Inflammatory macrophage (primary cell): ENCODE results near the gene SV2B.
A peak's percentile ranks its signal among the peaks of the same experiment; 100 is the strongest.

Source experiments
- DNase-seq, 2 donors: peaks; one replicate each; pipeline ENCODE4 v3.0.0-alpha.2; 2020 to 2022

The SV2B gene

DNA sequence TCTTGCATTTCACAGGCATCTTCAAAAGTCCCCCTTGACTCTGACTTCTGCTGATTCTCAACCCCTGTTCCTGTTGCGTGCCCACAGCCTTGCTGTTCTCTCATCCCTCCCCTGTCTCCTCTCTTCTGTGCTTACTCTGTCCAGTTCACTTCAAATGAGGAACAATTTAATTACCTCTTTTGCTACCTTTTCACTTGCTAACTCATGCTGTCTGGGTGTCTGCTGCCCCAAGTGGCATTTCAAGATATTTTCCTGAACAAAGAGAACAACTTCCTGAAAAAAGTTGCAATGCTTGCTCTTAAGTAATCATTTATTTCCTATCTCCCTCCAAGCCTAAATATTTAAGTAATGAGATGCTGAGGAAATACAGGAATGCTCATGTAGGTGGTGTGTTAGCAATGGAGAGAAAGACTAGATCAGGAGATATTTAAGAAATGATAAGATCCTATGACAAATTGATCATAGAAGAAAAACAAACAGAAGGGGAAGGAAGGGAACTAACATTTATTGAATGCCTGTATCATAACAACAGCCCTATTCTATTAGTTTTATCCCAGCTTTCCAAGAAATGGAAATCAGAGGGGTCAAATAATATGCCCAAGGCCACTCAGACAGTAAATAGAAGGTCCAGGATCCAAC, 42.2 kb downstream of the SV2B start:
- peak; percentile 40 to 55 for DNase-seq

DNA sequence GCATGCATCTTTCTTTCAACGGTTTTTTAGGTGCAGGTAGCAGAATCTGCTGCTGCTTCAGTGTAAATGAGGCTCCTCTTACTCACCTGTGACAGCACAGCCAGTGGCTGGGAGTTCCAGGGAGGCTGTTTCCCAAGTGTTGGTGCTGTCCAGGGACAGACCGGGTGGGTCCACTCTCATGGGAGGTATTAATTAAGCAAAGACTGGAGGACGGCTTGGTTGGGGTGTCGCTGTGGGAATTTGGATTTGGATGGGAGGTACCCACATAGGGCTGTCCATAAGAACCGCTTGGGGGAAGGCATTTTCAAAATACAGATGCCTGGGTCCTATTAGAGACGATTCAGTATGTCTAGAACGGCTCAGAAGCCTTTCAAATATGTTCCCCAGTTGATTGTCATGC, 42.9 kb downstream of the SV2B start:
- no peak for DNase-seq

DNA sequence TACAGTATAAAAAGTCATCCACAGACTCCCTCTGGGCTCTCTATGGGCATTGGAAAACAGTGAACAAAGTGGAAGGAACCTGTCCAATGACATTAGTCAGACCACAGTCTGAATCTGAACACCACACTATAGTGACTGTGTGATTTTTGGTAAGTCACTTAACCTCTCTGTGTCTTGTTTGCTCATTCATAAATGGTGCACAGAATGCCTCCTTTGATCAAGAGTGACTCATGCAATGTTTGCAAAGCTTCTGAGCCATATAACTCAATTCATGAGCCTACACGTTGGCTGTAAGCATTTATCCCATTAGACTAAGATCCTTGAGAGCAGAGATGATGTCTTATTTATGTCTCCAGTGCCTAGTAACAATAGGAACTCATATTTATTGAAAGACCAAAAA, 46.7 kb downstream of the SV2B start:
- DNase-seq, result no peak

DNA sequence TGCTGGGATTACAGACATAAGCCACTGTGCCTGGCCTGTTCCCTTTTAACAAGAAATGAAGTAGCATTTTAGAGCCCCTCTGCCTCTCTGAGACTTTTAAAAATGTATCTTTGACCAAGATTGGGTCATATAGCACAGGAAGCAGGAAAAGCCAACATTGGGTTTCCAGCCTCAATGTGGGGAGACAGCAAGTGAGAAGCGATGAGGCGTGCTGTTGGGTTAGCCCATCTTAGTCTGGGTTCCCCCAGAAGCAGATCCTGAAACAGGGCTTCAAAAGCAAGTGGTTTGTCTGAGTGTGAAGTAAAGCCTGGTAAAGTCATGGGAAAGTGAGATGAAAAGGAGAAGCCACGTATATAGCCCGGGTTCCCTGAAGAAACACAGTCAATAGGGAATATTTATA, 48.2 kb downstream of the SV2B start:
- no peak for DNase-seq

DNA sequence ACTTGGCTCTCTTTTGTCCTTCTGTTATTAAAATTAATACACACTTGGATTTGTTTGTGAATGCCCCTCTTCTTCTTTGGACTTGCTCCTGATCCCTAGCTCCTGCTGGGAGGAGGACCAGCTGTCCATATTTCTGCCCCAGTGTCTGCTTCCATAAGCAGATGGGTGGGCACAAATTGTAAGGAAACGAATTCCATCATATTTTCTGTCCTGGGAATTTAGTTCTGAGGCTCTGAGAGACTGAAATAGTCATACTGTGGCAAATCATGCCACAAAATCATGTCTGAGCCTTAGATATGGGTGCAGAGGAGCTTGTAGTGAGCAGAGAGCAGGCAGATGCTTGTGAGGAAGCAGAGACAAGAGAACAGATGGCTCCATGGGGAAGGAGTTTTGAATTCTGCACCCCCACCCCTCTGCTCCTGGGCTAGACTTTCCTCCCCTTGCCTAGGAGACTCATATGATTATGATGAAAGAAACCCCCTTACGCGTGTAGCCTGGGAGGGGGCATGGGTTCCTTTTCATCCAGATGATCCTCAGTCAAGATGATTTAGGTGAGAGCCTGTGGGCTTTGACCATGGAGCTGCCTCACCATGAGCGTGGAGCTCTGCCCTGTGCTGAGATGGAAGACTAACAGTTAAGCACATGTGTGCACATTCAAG, 50.6 kb downstream of the SV2B start:
- no peak for DNase-seq

DNA sequence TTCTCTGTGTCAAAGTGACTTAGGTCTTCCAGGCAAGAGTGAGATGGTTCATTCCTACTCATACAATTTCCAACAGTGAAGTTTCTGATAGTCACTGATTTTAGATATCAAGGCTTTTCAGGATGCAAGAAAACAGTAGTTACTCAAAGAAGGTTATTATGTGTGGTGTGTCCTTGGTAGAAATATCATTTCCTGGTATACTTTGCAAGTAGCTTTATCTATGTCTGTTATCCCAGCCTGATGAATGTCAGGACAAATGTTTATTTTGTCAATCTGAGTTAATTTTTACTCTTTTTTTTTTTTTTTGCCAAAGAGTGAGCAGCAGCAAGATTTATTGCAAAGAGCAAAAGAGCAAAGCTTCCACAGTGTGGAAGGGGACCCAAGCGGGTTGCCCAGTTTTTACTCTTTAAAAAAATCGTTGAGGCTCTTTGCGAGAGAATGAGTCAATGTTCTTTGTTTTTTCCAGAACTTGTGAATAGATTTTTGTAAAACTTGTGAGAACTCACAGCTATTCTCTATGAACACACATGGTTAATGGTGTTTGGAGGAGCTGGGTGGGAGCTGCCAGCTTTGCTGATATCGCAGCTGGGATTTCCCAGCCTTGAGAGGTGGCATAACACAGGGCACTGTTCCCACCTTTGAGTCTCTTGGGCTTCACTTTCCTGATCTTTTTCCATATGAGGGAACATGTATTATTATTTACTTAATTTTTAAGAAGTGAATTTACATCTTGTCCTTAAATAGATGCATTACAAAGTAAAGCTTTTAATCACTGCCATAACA, 51.9 kb downstream of the SV2B start:
- no peak for DNase-seq

DNA sequence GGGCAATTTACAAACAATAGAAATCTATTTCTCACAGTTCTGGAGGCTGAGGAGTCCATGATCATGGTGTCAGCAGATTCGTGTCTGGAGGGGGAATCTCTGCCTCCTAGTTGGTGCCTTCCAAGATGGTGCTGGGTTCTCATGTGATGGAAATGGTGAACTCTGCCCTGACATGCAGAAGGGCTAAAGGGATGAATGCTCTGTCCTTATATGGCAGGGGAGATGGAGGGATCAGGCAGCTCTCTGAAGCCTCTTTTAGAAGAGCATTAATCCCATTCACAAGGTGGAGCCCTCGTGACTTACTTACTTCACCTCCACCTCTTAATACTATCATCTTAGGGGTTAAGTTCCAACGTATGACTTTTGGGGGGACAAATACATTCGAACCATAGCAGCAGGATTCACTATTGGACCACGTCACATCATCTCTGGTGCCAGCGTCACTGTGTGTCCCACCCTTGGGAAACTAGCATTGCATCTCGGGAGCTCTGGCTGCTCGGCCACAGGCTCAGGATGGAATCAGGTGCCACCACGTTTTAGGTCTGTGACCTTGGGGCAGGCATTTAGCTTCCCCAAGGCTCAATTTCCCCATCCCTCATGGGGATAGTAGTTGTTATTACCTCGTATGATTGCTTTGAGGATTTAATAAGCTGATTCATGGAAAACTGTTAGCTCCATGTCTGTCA, 53.0 kb downstream of the SV2B start:
- no peak for DNase-seq

DNA sequence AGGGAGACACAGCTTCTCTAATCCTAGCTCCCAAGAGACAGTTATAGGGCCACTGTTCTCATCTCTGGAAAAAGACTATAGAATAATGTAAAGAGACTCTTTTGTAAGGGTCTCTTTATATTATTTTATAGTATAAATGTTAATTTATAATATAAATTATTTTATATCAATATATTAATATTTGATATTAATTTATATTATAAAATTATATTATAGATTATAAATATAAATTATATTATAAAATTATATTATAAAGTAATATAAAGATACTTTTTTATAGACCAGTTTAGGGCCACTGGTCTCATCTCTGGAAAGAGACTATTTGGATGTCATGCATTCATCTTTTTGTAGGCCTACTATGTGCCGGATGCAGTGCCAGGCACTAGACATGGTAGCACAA, 53.9 kb downstream of the SV2B start:
- no peak for DNase-seq

DNA sequence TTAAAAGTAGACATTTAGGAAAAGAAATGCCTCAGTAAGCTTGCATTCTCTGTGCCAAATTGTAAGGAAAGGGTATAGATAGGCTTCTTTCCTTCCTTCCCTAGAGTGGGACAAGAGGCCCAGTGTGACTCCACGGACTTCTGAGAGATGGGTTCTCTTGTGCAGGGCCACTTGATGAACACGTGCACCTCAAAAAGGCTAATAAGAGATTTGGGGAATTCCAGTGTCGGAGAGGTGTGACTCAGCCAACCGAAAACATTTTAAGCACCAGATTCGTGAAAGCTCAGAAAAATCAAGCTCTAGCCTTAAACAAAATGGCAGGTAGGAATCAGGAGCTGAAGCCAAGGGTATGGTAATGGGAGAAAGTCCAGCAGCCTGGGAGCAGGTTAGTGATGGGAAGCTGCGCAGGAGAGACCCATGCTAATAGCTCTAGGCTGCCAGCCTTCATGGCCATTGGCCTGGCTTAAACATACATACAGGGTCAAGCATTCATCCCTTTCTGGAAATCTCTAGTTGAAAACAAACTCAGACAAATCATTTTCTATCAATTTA, 56.2 kb downstream of the SV2B start:
- no peak for DNase-seq

DNA sequence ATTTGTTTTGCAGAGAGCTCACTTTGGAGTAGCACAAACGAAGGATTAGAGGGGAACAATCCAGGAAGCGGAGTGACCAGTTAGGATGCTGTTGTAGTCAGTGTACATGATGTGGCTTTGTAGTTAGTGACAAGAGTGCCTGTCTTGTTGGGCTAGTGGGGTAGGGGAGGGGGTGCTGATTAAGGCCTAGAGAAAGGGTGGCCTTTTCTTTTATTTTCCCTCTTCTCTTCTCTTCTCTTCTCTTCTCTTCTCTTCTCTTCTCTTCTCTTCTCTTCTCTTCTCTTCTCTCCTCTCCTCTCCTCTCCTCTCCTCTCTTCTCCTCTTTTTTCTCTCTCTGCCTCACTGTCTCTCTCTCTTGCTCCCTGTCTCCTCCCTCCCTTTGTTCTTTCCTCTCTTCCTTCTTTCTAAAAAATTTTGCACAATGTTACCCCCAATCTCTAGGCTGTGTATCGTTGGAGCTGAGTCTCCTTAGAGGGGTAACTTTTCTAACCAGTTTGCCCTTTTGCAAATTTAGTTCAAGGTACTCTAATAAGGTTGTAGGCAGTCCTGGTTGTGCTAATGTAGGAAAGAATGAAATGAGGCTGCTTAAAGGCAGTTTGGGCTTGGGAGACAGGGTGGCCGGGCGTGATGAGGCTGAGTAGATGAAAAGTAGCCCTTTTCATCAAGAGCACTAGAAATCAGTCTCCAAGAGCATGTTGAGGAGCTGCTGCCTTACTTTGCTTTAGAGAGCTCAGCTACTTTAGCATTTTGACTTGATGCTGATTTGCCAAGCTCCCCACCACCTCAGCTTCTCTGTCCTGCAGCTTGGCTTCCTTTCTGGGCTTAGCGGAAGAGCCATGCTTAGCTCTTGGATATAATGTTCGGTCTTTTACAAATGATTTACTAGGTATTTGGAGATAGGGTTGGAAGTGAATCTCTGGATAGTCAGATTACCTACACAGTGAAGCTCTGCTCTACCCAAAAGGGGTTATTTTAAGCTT, 58.6 kb downstream of the SV2B start:
- no peak for DNase-seq

DNA sequence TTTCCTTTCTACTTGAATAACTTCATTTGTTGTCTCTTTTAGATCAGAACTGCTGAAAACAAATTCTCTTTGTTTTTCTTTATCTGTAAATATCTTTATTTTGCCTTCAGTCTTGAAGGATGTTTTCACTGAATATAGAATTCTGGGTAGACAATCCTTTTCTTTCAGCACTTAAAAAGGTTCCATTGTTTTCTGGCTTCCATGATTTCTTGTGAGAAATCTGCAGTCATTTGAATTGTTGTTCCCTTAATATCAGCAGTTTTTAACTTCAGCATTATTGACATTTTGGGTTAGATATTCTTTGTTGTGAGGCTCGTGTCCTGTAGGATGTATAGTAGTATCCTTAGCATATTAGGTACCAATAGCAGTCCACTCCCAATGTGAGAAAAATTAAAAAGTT, 65.8 kb downstream of the SV2B start:
- no peak for DNase-seq

DNA sequence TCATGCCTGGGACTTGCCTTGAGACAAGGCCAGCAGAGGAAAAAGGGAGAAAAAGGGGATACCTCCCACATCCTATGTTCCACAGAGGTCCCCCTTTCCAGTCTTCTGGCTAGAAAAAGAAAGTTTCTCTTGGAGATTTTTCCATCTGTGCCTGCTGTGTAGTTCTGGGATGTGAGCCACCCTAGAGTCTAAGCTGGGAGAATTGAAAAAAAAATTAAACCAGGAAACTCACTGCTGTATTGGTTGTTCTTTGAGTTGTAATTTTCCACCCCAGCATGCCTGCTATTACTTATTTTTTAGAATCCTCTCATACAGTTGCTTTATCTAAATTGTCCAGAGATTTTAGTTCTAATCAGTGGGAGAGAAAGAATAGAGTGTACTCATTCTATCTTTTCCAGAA, 68.4 kb downstream of the SV2B start:
- no peak for DNase-seq

DNA sequence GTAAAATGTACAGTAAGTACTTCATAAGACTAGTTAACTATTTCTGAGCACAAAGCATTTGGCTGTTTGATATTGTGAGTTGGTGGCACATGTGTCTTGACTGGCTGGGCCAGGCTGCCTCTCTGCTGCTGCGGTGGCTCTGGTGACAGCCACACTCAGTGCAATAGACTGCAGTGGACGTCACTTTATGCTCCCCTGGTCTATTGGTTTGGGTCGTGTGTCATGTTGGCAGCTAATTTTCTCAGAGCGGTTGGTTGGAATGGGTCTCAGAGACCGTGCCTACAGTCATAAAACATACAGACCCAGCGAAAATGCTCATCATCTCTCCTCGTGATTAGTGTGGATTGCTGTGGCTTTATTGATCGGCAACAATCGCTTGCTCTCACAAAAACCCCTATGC, 71.3 kb downstream of the SV2B start:
- DNase-seq, result no peak

DNA sequence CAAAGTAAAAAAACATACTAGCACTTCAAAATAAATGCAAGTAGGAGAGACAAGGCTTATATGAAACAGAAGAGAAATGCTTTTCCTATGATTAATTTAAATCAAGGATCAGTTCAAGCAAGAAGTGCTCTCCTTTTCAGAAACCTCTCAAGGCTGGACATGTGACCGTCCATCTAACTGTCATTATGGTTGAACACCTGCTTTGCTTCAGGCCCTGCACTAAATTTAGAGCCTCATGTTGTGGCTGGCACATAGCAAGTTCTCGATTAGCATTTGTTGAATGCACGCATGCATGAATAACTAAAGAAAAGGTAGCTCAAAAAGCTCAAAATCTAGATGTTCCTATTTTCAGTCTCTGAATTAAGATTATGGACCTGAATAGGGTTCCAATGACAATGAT, 82.0 kb downstream of the SV2B start:
- no peak for DNase-seq

DNA sequence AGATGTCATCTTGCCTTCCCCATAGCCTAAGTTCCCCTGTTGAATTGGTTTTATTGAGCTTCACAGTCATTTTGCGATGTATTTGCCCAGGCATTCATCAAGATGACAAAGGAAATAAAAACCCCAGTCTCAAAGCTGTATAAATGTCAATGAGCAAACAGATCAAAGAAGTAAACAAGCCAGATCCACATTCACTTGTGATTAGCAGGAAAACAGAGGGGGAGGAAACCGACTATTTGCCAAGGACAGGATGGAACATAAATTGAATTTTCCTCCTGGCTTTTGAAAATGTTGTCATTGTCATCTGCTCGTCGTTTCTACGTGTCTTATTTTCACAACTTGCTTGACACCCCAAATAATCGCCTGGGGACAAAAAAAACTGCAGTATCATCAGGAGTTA, 83.5 kb downstream of the SV2B start:
- no peak for DNase-seq

DNA sequence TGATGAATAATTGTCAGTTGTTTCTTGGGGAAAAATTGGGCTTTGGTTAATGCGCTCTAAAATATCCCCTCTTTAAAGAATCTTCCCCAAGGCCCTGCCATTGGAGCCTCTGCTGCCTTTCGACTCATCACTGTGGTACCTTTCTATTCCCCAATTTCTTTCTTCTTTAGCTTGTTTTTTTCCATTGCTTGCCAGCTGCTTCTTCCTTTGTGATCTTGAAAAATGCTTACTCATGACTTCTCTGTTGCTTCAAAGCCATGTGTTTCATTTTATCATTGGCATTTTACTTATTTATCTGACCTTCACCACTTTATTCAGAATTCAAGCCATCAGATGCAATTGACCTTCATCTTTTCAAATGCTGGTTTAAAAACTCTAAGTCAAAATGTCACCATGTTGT, 84.4 kb downstream of the SV2B start:
- no peak for DNase-seq

DNA sequence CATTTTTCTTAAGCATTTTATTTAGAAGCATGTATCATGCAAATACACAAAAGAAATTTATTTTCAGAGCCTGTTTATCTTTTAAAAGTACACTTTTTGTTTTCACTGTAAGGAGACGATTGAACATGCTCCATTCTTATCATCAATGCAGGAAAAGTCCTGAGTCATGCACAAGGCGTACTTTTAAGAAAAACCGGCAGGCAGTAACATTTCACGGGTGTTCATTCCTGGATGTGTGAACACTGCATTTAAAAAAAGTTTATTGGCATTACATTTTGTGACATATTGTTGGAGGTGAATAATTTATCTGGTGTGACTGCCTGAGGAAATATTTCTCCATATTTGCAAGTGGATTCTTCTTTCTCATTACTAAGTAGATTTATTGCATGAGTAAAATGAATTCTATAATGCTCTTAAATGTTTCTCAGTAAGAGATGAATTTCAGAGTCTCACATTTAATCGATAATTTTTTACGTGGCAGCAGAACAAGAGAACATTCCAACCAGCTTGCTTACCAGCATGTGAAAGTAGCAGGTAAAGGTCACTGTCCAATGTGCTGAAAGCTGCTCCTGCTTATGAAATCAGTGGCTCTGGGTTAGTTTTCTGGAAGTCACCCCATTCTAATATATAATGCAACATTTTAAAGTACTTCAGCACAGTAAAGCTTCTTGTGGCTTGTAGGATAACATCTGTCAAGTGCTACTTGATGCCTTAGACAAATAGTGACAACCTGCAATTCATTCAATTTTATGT, 87.0 kb downstream of the SV2B start:
- peak; percentile 2 to 16 for DNase-seq

DNA sequence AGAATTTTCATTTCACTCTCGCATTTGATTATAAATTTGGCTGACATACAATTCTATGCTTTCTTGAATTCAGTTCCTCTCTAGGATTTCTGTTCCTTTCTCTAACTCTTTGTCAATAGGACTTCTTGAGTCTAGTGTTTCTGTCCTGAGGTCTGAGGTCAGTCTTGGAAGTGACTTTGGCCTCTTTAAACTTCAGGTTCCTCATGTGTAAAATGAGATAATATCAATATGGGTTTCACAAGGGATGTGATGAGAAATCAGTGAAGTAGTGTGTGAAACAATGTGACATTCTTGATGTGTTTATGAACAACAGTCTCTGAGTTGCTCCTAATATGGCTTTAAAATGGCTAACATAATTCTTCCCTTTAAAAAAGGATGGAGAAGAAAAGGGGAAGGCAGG, 92.2 kb downstream of the SV2B start:
- DNase-seq, result peak in 1 of 2 donors; percentile 22

DNA sequence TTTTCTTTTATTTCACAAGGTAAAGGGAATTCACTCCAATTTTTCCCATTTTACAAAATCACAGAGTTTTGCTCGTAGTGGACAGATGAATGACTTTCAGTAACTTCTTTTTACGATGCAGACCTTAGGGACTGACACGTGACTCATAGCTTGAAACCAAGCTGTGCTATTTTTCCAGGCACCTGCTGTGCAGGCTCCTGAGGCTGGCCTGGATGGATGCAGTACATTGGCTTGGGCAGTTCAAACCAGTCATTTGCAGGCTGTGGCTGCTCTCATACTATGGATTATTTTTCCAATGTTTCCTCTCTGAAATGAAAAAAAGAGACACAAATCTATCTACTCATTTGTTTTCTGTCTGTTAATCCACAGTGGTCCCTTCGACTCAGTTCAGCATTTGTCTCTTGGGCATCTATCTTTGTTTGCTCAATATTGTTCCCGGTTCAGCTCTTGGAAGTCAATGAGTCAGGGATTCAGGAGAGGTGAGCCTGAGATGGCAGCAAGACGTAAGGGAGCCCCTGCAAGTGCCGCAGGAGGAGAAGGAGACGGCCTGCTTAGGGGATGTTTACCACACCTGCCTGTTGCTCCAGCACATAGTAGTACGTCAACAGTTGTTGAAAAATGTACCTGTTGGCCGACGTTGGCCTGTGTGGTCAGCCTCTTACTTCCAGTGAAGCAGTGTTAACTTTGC, 92.8 kb downstream of the SV2B start:
- no peak for DNase-seq

DNA sequence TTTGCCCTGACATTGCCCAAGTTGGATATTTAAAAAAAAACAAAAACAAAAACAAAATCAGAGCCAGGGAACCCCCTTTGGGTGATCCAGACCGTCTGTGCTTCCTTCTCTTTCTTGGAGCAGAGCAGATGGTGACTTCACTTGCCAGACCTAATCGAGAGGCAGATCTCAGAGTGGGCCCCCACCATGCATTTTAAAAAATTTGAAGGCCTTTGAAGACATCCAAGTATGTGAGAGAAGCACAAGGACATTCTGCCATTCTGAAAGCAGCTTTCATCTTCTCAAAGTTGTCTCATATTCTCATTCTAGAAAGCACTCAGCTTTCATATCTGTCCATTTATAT, 93.3 kb downstream of the SV2B start:
- DNase-seq, result no peak

DNA sequence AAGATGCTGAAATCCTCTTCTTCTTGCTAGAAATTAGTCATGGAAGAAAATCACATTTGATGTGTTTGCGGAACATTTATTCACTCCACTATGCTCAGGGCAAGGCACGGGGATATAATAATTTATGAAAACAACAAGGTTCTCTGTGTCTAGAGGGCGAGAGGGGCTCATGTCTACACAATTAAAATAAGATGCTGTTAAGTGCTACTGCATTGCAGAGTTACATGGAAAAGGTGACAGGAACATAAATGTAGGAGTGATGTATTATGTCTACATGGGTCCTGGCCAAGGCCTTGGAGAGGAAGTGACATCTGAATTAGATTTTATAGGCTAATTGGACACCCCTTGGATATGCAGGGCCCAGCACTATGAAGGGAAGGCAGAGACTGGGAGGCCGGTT, 96.1 kb downstream of the SV2B start:
- DNase-seq, result no peak
